HG03045 (cell line): ENCODE data around the gene TKFC.

Experiments
- ATAC-seq: cut with Tn5 transposase; IDR thresholded peaks from one replicate; pipeline ENCODE4 v1.9.1; 2021; ENCODE audit warnings: mild to moderate bottlenecking, moderate library complexity; ENCODE audit not compliant: unreplicated experiment

TKFC gene

DNA sequence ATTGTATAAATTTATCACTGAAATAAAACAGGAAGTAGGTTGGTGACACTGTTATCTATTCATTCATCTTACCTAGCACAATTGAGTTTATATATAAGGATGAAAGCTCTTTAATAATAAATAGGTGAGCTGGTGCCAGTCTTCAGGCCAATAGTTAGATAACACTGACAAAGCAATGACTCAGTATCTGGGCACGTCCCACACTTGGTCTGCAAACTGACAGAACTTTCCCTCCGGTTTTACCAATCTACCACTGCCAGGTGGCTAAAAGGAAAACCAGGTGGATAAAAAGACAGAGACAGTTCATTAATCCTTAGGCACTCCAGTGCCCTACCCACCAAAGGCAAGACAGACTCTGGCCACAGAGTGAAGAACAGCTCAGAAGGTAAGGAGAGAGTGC, 17.8 kb upstream of the TKFC start:
- no peak for ATAC-seq

DNA sequence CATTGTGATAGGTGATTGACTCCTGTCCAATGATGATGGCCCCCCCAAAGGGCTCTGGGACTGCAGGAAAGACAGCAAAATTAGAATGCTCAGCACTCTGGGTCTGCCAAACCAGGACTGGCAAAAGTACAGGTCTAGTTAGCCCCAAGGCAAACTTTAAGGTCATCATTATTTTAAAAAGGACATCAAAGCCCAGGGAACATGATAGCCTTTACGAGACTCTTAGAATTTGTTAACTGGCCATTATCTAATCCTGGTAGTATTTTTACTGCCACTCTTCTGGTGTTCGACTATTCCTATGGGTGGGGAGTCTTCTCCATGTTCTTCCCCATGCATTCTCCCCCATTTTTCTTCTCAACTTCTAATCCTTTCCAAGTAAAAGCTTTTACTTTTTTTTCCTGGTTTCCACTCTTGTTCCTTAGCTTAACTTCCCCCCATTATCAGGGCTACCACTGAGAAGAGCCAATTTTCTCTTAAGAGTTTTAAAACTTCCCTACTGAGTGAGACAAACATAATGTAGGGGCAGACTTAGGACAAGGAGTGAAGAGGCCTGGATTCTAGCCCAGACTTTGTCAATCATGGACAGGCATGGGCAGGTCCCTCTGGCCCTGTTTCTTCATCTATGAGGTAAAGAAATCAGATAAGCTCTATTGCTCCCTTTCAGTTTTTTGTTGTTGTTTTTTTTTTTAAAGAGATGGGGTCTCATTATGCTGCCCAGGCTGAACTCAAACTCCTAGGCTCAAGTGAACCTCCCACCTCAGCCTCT, 7.2 kb upstream of the TKFC start:
- ATAC-seq = no peak

DNA sequence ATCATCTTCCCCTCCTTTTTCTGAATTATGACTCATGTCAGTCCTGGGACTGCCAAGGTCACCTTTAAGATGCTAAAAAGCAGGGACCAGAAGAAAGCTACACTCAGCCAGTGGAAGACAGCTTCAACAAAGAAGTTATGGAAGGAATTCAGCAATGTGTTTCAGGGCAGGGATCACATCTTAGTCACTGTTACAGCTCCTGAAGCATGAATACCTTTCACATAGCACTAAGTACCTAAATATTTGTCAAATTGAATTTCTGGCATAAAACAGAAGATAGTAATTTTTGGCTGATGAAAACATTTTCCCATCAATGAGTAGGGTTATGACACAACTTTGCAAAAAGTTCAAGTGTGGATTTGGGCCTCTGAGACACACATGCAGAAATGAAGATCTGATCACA, 5.4 kb upstream of the TKFC start:
- ATAC-seq = no peak

DNA sequence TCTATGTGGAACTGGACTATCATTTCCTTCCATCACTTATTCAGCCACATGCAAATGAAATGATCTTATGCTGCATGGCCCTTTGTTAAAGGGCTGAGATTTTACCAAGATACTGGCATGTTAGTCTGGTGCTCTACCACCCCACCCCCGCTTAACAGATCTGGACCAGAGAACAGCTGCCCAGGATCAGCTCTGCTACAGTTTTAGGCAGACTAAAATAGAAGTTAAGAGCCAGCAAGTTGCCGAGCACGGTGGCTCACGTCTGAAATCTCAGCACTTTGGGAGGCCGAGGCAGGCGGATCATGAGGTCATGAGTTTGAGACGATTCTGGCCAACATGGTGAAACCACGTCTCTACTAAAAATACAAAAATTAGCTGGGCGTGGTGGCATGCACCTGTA, 4.7 kb upstream of the TKFC start:
- ATAC-seq = no peak

DNA sequence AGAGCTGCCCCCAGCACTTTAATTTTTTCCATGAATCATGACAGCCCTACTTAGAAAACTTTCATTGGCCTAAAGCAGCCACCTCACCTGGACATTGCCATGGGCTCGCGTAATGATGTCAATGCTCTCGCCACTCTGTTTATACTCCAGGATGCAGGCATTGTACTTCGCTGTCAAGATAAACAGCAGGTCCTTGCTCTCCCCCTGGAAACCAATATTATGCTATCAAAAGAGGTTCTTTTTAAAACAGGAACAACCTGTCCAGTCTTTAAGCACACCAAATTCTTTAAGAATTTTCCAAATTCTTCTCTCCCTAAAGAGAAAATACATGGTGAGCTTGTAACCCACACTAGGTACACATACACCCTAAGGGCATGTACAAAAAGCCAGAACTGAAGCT, 3.2 kb upstream of the TKFC start:
- ATAC-seq = no peak

DNA sequence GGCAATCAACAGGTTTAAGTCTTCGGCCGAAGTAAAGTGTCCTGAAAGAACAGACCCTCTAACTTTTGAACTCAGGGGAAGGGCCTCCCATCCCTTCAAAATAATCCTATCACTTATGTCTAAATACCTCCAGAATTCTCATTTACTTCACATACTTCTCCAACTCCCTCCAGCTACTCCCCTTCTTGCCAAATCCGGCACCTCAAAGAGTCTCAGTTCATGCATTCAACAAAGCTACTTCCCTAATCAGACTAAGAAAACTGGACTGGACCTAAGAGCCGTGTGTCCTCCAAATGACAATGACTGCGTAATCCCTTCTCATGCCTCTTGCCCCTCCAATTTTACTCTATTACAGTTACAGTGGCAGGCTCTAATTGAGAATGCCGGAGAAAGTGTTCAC, 1.4 kb upstream of the TKFC start:
- ATAC-seq = no peak

DNA sequence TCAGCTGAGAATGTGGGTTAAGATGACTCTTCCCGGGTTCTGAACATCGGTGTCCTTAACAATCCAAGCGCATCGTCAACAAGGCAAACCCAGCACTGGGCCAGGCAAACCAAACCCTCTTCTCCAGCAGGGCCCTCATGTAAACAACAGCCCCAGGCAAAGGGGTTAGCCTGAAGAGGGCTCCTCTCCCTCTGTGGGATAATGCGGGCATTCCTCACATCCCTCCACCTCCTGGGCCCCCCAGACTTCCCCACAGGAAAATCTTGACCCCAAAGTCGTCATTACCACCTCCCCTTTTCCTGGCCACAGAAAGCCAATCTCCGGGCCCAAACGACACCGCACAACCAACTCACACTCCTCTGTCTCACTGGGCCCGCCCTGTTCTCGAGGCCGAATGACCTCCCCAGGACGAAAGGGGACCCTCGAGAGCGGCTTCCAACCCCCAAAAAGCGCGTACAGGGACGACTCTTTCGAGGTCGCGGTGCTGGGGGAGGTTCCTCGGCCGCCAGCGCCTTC, 689 bp upstream of the TKFC start:
- ATAC-seq = peak; percentile 1

DNA sequence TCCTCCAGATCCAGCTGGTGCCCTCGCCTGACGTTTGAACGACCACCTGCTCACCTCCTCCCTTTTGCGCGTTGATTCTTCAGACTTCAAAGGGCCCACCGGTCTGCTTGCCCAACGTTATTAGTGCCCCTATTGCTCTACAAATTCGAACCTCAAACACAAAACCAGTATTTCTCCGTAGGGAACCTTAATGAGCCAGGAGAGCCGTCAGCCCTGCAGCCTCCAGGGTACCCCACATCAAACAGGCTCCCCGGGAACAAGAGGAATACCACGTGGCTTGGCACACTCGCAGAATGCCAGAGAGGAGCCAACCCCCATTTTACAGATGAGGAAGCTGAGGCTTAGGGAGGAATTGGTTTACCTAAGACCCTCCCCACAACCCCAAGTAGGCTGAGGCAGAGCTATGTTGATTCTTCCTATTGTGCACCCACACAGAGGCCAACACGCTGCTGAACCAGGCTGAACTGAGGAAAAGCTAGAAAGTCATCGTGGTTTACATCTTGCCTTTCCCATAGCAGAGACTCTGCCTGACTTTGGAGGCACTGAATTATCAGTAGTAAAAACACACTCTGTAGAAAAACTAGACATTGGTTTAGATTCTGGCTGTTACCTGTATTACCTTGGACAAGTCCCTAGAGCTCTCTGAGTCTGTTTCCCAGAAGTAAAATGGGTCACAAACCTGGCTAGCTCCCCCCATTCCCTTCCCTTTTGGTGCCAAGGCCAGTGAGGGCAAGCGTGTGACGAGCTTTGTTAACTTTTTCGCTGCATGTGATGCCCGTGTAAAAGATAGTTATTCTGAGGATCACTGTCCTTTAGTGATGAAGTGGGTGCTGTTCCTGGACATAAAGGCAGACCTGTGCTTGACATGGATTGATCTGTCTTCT, 764 bp downstream of the TKFC start:
- ATAC-seq = no peak

DNA sequence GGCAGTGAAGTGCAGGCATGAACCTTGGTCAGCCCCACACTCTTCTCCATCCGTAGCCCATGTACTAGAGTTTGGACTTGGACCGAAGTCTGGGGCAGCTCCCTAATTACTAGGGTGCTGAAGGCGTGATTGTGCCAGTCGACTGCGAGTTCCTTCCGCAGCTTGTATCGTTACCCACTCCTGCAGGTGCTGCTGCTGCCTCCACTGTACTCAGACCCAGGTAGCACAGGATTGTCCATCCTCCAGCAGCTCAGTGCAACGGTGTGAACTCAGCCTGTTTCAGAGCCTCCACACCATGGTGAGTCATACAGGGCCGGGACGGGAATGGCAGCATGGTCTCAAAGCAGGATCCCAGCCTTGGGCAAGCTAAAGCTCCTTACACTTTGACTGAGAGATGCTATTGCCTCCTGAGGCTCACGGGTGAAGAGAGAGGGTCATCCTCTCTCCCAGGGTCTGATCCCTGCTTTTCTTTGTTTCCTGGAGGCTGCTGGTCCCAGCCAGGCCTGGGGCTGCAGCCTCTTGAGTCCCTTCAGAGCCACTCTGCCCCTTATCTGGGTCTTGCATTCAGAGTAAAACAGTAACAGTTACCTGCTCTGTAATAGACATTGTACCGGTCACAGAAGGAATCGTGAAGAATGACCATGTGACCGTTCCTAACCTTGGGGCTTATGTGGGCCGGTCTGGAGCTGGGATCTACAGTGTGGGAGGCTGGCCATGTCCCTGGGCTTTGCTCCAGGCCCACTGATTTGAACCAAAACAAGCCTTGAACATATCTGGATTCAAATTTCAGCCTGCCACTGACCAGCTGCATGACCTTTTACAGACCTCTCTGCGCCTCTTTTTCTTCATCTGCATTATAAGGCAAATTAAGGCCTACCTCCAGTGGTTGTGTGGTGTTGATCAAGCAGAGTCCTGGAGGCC, 1.7 kb downstream of the TKFC start:
- ATAC-seq = no peak

DNA sequence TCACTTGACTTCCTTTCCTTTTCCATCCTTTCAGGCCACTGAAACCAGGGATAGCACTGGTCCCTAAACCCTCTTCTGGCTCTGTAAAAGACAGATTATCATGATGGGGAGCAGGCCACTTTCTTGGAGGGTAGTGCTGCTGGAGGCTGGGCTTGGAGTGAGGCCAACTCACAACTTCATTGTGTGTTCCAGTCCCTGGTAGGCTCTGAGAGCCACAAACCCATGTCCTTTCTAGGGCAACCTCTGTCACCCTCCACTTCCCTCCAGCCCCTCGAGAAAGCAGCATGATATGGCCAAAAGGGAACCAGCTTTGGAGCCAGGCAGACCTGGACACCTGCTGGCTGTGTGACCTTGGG, 2.3 kb downstream of the TKFC start:
- no peak for ATAC-seq

DNA sequence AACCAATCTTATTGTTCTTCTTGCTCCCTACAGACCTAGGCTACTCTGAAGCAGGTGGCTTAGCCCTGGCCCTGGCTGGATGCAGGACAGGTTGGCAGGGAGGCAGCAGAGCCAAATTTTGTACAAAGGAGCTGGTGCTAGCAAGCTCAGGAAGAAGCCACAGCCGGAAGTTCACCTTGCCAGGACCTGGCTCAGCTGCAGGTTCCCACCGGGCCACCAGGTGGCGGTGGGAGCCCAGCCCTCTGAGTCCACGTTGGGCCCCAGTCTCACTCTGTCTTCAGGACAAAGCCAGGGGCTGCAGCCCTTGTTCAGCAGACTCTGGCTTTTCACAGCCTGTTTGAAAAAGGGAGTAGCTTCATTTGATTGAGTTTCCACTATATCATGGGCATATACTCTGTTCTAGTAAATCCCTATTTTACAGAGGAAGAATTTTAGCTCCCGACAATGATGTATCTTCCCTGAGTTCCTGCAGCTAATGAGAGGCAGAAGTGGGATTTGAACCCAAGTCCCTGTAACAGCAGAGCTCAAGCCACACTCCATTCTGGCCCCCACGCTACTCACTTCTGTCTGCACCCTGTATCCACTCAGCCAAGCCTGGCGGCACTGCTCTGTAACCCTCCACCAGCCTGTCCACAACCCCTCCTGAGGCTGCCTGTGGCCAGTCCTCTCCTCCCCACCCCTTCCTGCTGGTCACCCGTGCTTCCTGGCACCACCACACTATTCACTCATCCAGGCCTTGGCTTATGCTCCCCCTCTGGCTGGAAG, 3.3 kb downstream of the TKFC start:
- ATAC-seq = peak; percentile 48

DNA sequence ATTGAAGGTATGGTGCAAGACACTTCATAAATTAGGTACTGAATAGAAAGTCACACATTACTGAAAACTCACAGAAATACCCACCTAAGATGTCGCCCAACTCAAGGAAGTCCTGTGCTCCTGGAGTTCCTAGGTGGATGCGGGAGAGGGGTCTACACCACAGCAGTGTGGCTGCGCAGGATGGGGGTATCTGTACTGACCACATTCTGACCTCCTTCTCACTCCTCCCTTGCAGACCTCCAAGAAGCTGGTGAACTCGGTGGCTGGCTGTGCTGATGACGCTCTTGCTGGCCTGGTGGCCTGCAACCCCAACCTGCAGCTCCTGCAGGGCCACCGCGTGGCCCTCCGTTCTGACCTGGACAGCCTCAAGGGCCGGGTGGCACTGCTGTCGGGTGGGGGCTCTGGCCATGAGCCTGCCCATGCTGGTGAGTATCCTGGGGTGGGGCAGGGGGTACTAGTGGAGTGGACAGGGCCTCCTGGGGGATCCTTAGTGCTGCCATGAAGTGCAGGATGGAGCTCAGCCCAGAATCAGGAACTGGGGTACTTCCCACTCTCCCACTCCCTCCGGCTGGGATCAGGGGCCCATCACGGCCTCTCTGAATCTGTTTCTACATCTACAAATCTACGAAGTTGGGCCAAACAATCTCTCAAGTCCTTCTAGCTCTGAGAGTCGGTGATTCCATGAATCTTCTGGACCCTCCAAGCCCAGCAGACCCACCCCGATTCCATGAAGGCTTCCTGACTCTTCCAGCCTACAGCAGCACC, 4.9 kb downstream of the TKFC start:
- ATAC-seq = no peak

DNA sequence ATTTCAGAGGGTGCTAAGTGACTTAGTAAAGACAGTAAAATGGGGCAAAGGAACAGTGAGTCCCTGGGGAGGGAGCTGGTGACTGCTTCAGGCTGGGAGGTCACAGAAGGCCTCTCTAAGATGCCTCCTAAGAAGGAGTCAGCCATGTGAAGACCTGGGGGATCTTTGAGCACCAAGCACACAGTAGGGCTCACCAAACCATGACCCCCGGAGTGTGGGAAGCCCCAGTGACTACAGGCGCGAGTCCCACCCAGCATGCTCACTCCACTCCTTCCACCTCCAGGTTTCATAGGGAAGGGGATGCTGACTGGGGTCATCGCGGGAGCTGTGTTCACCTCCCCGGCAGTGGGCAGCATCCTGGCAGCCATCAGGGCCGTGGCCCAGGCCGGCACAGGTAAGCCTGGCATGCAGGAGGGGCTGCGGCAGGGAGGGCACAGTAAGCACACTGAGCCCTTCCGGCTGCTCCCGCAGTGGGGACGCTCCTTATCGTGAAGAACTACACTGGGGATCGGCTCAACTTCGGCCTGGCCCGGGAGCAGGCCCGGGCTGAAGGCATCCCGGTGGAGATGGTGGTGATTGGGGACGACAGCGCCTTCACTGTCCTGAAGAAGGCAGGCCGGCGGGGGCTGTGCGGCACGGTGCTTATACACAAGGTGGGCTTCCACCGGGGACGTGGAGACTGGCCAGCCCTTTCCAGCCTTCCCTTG, 5.9 kb downstream of the TKFC start:
- no peak for ATAC-seq

DNA sequence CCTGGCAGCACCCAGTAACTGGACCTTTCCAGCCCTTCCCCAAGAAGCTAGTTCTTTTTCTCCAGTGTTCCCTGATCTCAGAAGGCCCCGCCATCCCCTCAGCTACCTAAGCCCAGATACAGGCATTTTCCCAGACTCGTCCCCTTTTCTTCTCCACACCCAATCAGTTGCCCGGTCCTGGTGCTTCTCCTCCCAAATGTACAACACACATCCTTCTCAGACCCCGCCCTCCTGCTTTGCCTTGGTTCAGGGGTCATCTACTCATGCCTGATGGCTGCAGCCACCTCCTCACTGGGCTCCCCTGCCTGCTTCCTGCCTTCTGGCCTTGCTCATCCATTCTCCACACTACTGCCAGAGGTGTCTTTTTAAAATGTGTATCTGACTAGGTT, 6.5 kb downstream of the TKFC start:
- ATAC-seq = no peak

DNA sequence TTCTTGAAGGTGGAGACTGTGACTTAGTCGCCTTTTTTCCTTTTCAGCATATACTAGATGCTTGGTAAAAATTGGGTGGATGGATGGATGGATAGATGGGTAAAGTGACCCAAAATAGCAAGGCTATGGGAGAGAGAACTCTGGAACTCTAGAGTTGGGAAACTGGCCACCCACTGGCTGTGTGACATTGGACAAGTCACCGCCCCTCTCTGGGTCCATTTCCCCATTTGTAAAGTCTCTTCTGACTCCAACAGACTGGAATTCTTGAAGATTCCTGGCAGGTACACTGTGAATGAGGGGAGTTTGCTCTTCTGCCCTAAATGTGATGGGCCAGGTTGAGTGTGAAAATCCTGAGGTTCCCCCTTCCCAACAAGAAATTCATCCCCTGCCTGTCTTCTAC, 8.0 kb downstream of the TKFC start:
- ATAC-seq = no peak

DNA sequence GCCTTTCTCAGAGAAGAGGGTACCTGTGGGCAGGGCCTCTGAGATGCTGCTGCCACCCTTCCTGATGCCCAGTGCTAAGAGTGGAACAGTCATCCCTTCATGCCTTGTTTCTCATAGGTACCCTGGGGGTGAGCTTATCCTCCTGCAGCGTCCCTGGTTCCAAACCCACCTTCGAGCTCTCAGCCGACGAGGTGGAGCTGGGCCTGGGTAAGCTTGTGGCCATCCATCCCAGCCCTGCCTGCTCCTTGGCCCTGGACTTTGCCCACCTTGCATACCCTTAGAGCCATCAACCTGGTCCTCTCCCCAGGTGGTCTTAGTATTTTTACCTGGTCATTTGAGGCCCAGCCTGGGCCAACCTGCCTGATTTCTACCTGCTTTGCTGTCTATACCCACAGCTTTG, 8.7 kb downstream of the TKFC start:
- no peak for ATAC-seq

DNA sequence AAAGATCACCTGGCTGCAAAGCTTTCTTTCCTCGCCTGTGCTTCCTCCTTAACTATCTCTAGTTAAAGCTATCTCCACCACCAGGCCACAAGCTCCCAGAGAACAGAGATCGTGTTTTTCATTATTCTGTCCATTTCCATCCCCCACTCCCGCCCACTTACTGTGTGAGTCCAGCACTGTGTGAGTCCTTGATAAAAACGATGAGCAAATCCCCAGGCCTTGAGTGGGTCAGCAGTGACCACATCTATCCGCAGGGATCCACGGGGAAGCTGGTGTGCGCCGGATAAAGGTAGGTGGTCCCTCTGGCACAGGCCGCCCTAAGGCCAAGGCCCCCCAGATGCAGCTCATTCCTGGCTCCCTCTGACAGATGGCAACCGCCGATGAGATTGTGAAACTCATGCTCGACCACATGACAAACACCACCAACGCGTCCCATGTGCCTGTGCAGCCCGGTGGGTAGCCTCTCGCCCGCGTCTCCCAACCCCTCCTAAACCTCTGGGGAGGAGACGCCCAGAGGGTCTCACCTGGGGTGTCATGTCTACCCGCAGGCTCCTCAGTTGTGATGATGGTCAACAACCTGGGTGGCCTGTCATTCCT, 9.3 kb downstream of the TKFC start:
- no peak for ATAC-seq
